ENCODE results near the gene CNGB1.

Gene CNGB1

GRCh38 chr16:57889522-57889921, 81.4 kb downstream of the CNGB1 start:
- Histone ChIP-seq H3K27me3 (ENCODE audit: control insufficient read depth, insufficient read depth, low read length) (no peaks in the 10 kb centered on the region), H3K4me1 (ENCODE audit: control insufficient read depth, insufficient read depth, low read length) (no peaks in the 10 kb centered on the region), H3K27ac (ENCODE audit: low read length) (no peak overlapping the region), H3K9me3 (ENCODE audit: control insufficient read depth, insufficient read depth, low read length) (no peaks in the 10 kb centered on the region), H3K36me3 (ENCODE audit: control insufficient read depth, insufficient read depth, low read length) (no peaks in the 10 kb centered on the region), H3K4me3 (ENCODE audit: low read length) (no peak overlapping the region)
- WGBS (ENCODE audit: insufficient coverage, insufficient read length): no CpG with 5 or more reads among the region's 4 CpGs
- no peak for DNase-seq (ENCODE audit: low read depth, low spot score)

DNA sequence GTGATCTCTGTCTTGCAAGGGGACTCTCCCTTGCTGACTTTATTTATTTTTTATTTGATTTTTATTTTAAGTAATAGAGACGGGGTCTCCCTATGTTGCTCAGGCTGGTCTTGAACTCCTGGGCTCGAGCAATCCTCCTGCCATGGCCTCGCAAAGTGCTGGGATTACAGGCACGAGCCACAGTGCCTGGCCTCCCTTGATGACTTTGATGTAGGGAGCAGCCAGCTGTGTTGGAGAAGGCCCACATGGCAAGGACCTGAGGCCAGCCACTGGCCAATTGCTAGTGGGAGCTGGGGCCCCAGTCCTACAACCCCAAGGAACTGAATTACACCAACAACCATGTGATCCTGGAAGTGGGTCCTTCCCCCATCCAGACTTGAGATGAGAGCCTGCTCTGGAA, 81.8 kb downstream of the CNGB1 start:
- no peaks in the 10 kb centered on the region for H3K4me1 ChIP-seq (ENCODE audit: control insufficient read depth, insufficient read depth, low read length)
- no peaks in the 10 kb centered on the region for H3K27me3 ChIP-seq (ENCODE audit: control insufficient read depth, insufficient read depth, low read length)
- H3K9me3 ChIP-seq (ENCODE audit: control insufficient read depth, insufficient read depth, low read length): no peaks in the 10 kb centered on the region
- WGBS (ENCODE audit: insufficient coverage, insufficient read length): no CpG with 5 or more reads among the region's 4 CpGs
- no peak overlapping the region for H3K4me3 ChIP-seq (ENCODE audit: low read length)
- no peak for DNase-seq (ENCODE audit: low read depth, low spot score)
- H3K36me3 ChIP-seq (ENCODE audit: control insufficient read depth, insufficient read depth, low read length): no peaks in the 10 kb centered on the region
- H3K27ac ChIP-seq (ENCODE audit: low read length): no peak overlapping the region

GRCh38 chr16:57888128-57888527, 82.8 kb downstream of the CNGB1 start:
- Histone ChIP-seq H3K4me1 (ENCODE audit: control insufficient read depth, insufficient read depth, low read length) (no peaks in the 10 kb centered on the region), H3K27ac (ENCODE audit: low read length) (no peak overlapping the region), H3K36me3 (ENCODE audit: control insufficient read depth, insufficient read depth, low read length) (no peaks in the 10 kb centered on the region), H3K27me3 (ENCODE audit: control insufficient read depth, insufficient read depth, low read length) (no peaks in the 10 kb centered on the region; the same call in 1 of the 2 replicates), H3K4me3 (ENCODE audit: low read length) (no peak overlapping the region), H3K9me3 (ENCODE audit: control insufficient read depth, insufficient read depth, low read length) (no peaks in the 10 kb centered on the region)
- DNase-seq (ENCODE audit: low read depth, low spot score): no peak
- WGBS (ENCODE audit: insufficient coverage, insufficient read length): no CpG with 5 or more reads among the region's 5 CpGs

- no peak for DNase-seq (ENCODE audit: low read depth, low spot score)
- WGBS (ENCODE audit: insufficient coverage, insufficient read length): no CpG with 5 or more reads among the region's 14 CpGs
- Histone ChIP-seq H3K27ac (ENCODE audit: low read length) (no peak overlapping the region), H3K36me3 (ENCODE audit: control insufficient read depth, insufficient read depth, low read length) (no peaks in the 10 kb centered on the region), H3K9me3 (ENCODE audit: control insufficient read depth, insufficient read depth, low read length) (no peaks in the 10 kb centered on the region), H3K4me1 (ENCODE audit: control insufficient read depth, insufficient read depth, low read length) (no peaks in the 10 kb centered on the region), H3K4me3 (ENCODE audit: low read length) (no peak overlapping the region), H3K27me3 (ENCODE audit: control insufficient read depth, insufficient read depth, low read length) (no peaks in the 10 kb centered on the region; the same call in 1 of the 2 replicates)
Measured at GRCh38 chr16:57887711-57888110, 83.2 kb downstream of the CNGB1 start.

DNA sequence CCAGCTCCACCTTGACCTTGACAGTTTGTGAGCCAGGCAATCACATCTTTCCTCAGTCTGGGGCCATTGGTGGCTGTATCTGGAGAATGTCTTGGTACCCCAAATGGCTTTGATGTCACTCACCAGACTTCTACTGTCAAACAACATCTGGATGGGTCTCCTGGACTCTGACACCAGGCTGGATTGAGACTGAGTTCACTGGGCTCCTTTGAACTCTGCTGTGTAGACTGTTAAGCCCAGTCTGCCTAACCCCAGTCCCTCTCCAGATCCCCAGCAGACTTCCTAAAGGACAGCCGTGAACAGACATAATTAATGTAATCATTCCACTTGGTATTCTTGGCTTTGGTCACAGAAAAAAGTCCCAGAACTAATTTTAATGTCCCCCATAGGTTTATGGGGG, 84.5 kb downstream of the CNGB1 start:
- WGBS (ENCODE audit: insufficient coverage, insufficient read length): no CpG with 5 or more reads among the region's 1 CpG
- DNase-seq (ENCODE audit: low read depth, low spot score): no peak
- Histone ChIP-seq H3K36me3 (ENCODE audit: control insufficient read depth, insufficient read depth, low read length) (no peaks in the 10 kb centered on the region), H3K4me3 (ENCODE audit: low read length) (no peak overlapping the region), H3K27me3 (ENCODE audit: control insufficient read depth, insufficient read depth, low read length) (no peaks in the 10 kb centered on the region; the same call in 1 of the 2 replicates), H3K9me3 (ENCODE audit: control insufficient read depth, insufficient read depth, low read length) (no peaks in the 10 kb centered on the region), H3K27ac (ENCODE audit: low read length) (no peak overlapping the region), H3K4me1 (ENCODE audit: control insufficient read depth, insufficient read depth, low read length) (no peaks in the 10 kb centered on the region)

- DNase-seq (ENCODE audit: low read depth, low spot score): no peak
- WGBS (ENCODE audit: insufficient coverage, insufficient read length): no CpG with 5 or more reads among the region's 7 CpGs
- Histone ChIP-seq H3K9me3 (ENCODE audit: control insufficient read depth, insufficient read depth, low read length) (no peaks in the 10 kb centered on the region), H3K4me3 (ENCODE audit: low read length) (no peak overlapping the region), H3K36me3 (ENCODE audit: control insufficient read depth, insufficient read depth, low read length) (no peaks in the 10 kb centered on the region), H3K27ac (ENCODE audit: low read length) (no peak overlapping the region), H3K4me1 (ENCODE audit: control insufficient read depth, insufficient read depth, low read length) (no peaks in the 10 kb centered on the region), H3K27me3 (ENCODE audit: control insufficient read depth, insufficient read depth, low read length) (no peaks in the 10 kb centered on the region; the same call in 1 of the 2 replicates)
Measured at GRCh38 chr16:57884655-57885133, 86.2 kb downstream of the CNGB1 start.

GRCh38 chr16:57883953-57884654, 86.8 kb downstream of the CNGB1 start:
- DNase-seq (ENCODE audit: low read depth, low spot score): no peak
- no peaks in the 10 kb centered on the region for H3K4me1 ChIP-seq (ENCODE audit: control insufficient read depth, insufficient read depth, low read length)
- no peaks in the 10 kb centered on the region for H3K36me3 ChIP-seq (ENCODE audit: control insufficient read depth, insufficient read depth, low read length)
- no peaks in the 10 kb centered on the region for H3K9me3 ChIP-seq (ENCODE audit: control insufficient read depth, insufficient read depth, low read length)
- H3K4me3 ChIP-seq (ENCODE audit: low read length): peak overlapping the region; percentile 17; the same call in 1 of the 2 replicates
- no CpG with 5 or more reads among the region's 51 CpGs for WGBS (ENCODE audit: insufficient coverage, insufficient read length)
- H3K27me3 ChIP-seq (ENCODE audit: control insufficient read depth, insufficient read depth, low read length): no peaks in the 10 kb centered on the region; the same call in 1 of the 2 replicates
- H3K27ac ChIP-seq (ENCODE audit: low read length): no peak overlapping the region

DNA sequence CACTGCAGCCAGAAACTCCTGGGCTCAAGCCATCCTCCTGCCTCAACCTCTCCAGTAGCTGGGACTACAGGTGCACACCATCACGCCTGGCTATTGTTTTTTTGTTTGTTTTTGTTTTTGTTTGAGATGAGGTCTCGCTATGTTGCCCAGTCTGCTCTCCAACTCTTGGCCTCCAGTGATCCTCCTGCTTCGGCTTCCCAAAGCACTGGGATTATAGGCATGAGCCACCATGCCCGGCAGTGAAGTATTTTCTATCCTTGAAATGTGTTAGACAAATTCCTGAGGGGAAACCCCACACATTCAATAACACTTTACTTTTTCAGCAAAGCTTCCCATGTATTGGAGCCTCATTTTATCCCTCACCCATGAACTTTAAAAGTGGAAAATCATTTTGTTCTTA, 87.4 kb downstream of the CNGB1 start:
- no peak overlapping the region for H3K27ac ChIP-seq (ENCODE audit: low read length)
- H3K4me3 ChIP-seq (ENCODE audit: low read length): no peak overlapping the region

GRCh38 chr16:57882792-57883191, 88.1 kb downstream of the CNGB1 start:
- Histone ChIP-seq H3K9me3 (ENCODE audit: control insufficient read depth, insufficient read depth, low read length) (no peaks in the 10 kb centered on the region), H3K36me3 (ENCODE audit: control insufficient read depth, insufficient read depth, low read length) (no peaks in the 10 kb centered on the region), H3K4me3 (ENCODE audit: low read length) (no peak overlapping the region), H3K27me3 (ENCODE audit: control insufficient read depth, insufficient read depth, low read length) (no peaks in the 10 kb centered on the region; the same call in 1 of the 2 replicates), H3K4me1 (ENCODE audit: control insufficient read depth, insufficient read depth, low read length) (no peaks in the 10 kb centered on the region), H3K27ac (ENCODE audit: low read length) (no peak overlapping the region)
- no peak for DNase-seq (ENCODE audit: low read depth, low spot score)
- WGBS (ENCODE audit: insufficient coverage, insufficient read length): no CpG with 5 or more reads among the region's 7 CpGs

More for the DNA sequence above, 87.4 kb downstream of the CNGB1 start:
- WGBS (ENCODE audit: insufficient coverage, insufficient read length): no CpG with 5 or more reads among the region's 4 CpGs
- Histone ChIP-seq H3K4me1 (ENCODE audit: control insufficient read depth, insufficient read depth, low read length) (no peaks in the 10 kb centered on the region), H3K9me3 (ENCODE audit: control insufficient read depth, insufficient read depth, low read length) (no peaks in the 10 kb centered on the region), H3K36me3 (ENCODE audit: control insufficient read depth, insufficient read depth, low read length) (no peaks in the 10 kb centered on the region), H3K27me3 (ENCODE audit: control insufficient read depth, insufficient read depth, low read length) (no peaks in the 10 kb centered on the region; the same call in 1 of the 2 replicates)
- no peak for DNase-seq (ENCODE audit: low read depth, low spot score)

GRCh38 chr16:57882206-57882605, 88.7 kb downstream of the CNGB1 start:
- Histone ChIP-seq H3K36me3 (ENCODE audit: control insufficient read depth, insufficient read depth, low read length) (no peaks in the 10 kb centered on the region), H3K27ac (ENCODE audit: low read length) (no peak overlapping the region), H3K4me3 (ENCODE audit: low read length) (no peak overlapping the region), H3K4me1 (ENCODE audit: control insufficient read depth, insufficient read depth, low read length) (no peaks in the 10 kb centered on the region), H3K9me3 (ENCODE audit: control insufficient read depth, insufficient read depth, low read length) (no peaks in the 10 kb centered on the region), H3K27me3 (ENCODE audit: control insufficient read depth, insufficient read depth, low read length) (no peaks in the 10 kb centered on the region; the same call in 1 of the 2 replicates)
- WGBS (ENCODE audit: insufficient coverage, insufficient read length): no CpG with 5 or more reads among the region's 2 CpGs
- no peak for DNase-seq (ENCODE audit: low read depth, low spot score)

GRCh38 chr16:57878586-57878985, 92.3 kb downstream of the CNGB1 start:
- H3K36me3 ChIP-seq (ENCODE audit: control insufficient read depth, insufficient read depth, low read length): no peaks in the 10 kb centered on the region
- no peak overlapping the region for H3K4me3 ChIP-seq (ENCODE audit: low read length)
- whole genome bisulfite sequencing (ENCODE audit: insufficient coverage, insufficient read length): no CpG with 5 or more reads among the region's 3 CpGs
- H3K4me1 ChIP-seq (ENCODE audit: control insufficient read depth, insufficient read depth, low read length): no peaks in the 10 kb centered on the region
- DNase-seq (ENCODE audit: low read depth, low spot score): no peak
- no peak overlapping the region for H3K27ac ChIP-seq (ENCODE audit: low read length)
- H3K27me3 ChIP-seq (ENCODE audit: control insufficient read depth, insufficient read depth, low read length): no peaks in the 10 kb centered on the region; the same call in 1 of the 2 replicates
- H3K9me3 ChIP-seq (ENCODE audit: control insufficient read depth, insufficient read depth, low read length): no peaks in the 10 kb centered on the region

Measured in iPS DF 6.9 (cell line).